Esophagus mucosa (tissue), 1 donor: ENCODE measurements around the gene HDAC7. TPM values are rescaled to one million over a fixed set of nuclear protein-coding genes. Genes with fewer than 3 reads are reported as not detected.
A peak's percentile ranks its signal among the peaks of the same experiment; 100 is the strongest.

Experiments used
- ATAC-seq: fragments of 200-7000 bp; cut with Tn5 transposase; one replicate; pipeline ENCODE4 v1.9.1; 2020
- total RNA-seq: library from RNA; stranded (reverse); gene quantifications from one replicate; pipeline ENCODE4 v1.2.4, GENCODE V29; 2023
- donor health status: DM: yes; HTN: yes; CAD: no.

The HDAC7 gene
- 25.1 TPM for total RNA-seq

- ATAC-seq: peak; percentile 67
Observed at GRCh38 chr12:47819896-47820630, at the start of gene HDAC7. Gene HDAC7, minus strand, starts transcription at chr12:47819903. Its CDS starts 118 bp downstream, at chr12:47819785.

- ATAC-seq: no peak
Observed at GRCh38 chr12:47868552-47869031, 48.9 kb upstream of the HDAC7 start.

GRCh38 chr12:47868041-47868440 is 48.3 kb upstream of the HDAC7 start:
- ATAC-seq: no peak

- ATAC-seq: no peak
Observed at GRCh38 chr12:47867495-47867941, 47.8 kb upstream of the HDAC7 start.

GRCh38 chr12:47864646-47865235 is 45.0 kb upstream of the HDAC7 start:
- ATAC-seq: no peak

- peak; percentile 17 for ATAC-seq
Observed at GRCh38 chr12:47863985-47864384, 44.3 kb upstream of the HDAC7 start.

GRCh38 chr12:47863467-47863866 is 43.8 kb upstream of the HDAC7 start:
- ATAC-seq: peak; percentile 89

- ATAC-seq: no peak
Observed at GRCh38 chr12:47862881-47863280, 43.2 kb upstream of the HDAC7 start.

GRCh38 chr12:47862167-47862750 is 42.6 kb upstream of the HDAC7 start:
- ATAC-seq: no peak

- no peak for ATAC-seq
Observed at GRCh38 chr12:47860873-47861272, 41.2 kb upstream of the HDAC7 start.

- no peak for ATAC-seq
Observed at GRCh38 chr12:47860279-47860841, 40.7 kb upstream of the HDAC7 start.

GRCh38 chr12:47858511-47859266 is 39.0 kb upstream of the HDAC7 start:
- ATAC-seq: peak; percentile 84

- ATAC-seq: no peak
Observed at GRCh38 chr12:47856721-47857575, 37.2 kb upstream of the HDAC7 start.

- ATAC-seq: no peak
Observed at GRCh38 chr12:47856094-47856493, 36.4 kb upstream of the HDAC7 start.

GRCh38 chr12:47855502-47855901 is 35.8 kb upstream of the HDAC7 start:
- no peak for ATAC-seq

- ATAC-seq: no peak
Observed at GRCh38 chr12:47854531-47854930, 34.8 kb upstream of the HDAC7 start.

GRCh38 chr12:47852096-47852571 is 32.4 kb upstream of the HDAC7 start:
- no peak for ATAC-seq

GRCh38 chr12:47851303-47851952 is 31.7 kb upstream of the HDAC7 start:
- ATAC-seq: peak; percentile 11

- no peak for ATAC-seq
Observed at GRCh38 chr12:47850153-47851084, 30.7 kb upstream of the HDAC7 start.

- ATAC-seq: peak; percentile 5
Observed at GRCh38 chr12:47849261-47849660, 29.6 kb upstream of the HDAC7 start.
